OCI-LY1 (cell line): Measurements from ENCODE around the gene ABRAXAS1.

Source experiments
- EZH2 ChIP-seq: fragments of 200-600 bp; sonication (generic), shearing (Covaris generic); IDR thresholded peaks from 2 replicates; pipeline ENCODE4 v1.8.0; 2017; ENCODE audit warnings: borderline replicate concordance, mixed run types, mild to moderate bottlenecking, antibody characterized with exemption, low read length, moderate library complexity, mixed read lengths
- TF ChIP-seq, protein P1 (sequence below): fragments of 200-600 bp; sonication (generic), shearing (Covaris generic); IDR thresholded peaks from 2 replicates; pipeline ENCODE4 v1.5.1; 2017; ENCODE audit warnings: mild to moderate bottlenecking, antibody characterized with exemption, low read length, moderate library complexity, mixed read lengths

DNA sequence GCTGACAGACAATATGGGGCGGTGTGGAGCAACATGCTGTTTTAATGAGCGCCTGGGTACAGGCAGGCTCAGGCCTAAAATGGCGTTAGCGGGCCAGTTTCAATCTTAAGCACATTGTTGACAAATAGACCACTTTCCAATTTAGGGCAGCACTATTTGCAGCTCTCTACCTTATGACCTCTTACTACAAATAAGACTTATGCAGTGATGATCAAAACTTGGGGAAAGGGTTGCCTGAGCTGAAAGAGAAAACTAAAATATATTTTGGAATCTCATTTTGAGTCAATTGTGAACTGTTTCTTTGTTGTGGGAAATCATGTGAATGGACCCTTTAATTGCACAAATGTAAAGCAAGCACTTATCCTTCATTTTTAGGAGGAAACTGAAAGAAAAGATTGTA lies 25.5 kb upstream of the ABRAXAS1 start:
- TF ChIP-seq, protein P1, sequence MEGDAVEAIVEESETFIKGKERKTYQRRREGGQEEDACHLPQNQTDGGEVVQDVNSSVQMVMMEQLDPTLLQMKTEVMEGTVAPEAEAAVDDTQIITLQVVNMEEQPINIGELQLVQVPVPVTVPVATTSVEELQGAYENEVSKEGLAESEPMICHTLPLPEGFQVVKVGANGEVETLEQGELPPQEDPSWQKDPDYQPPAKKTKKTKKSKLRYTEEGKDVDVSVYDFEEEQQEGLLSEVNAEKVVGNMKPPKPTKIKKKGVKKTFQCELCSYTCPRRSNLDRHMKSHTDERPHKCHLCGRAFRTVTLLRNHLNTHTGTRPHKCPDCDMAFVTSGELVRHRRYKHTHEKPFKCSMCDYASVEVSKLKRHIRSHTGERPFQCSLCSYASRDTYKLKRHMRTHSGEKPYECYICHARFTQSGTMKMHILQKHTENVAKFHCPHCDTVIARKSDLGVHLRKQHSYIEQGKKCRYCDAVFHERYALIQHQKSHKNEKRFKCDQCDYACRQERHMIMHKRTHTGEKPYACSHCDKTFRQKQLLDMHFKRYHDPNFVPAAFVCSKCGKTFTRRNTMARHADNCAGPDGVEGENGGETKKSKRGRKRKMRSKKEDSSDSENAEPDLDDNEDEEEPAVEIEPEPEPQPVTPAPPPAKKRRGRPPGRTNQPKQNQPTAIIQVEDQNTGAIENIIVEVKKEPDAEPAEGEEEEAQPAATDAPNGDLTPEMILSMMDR = no peak
- TF ChIP-seq EZH2 = no peak
